CD4-positive, alpha-beta T cell treated with Interferon alpha-2 for 1 hour (primary cell): ENCODE measurements around the gene FCN2.
"Not testable (repeated sequence)": the region's sequence is repeated elsewhere in the genome, so short reads cannot be mapped to it uniquely, and the experiment has no call there.

Experiments
- DNase-seq, 2 donors: peaks; one replicate each; pipeline ENCODE4 v3.0.0-alpha.2; 2020 to 2022

The FCN2 gene

GRCh38 chr9:134847752-134848432 is 32.7 kb upstream of the FCN2 start:
- DNase-seq: no peak

DNA sequence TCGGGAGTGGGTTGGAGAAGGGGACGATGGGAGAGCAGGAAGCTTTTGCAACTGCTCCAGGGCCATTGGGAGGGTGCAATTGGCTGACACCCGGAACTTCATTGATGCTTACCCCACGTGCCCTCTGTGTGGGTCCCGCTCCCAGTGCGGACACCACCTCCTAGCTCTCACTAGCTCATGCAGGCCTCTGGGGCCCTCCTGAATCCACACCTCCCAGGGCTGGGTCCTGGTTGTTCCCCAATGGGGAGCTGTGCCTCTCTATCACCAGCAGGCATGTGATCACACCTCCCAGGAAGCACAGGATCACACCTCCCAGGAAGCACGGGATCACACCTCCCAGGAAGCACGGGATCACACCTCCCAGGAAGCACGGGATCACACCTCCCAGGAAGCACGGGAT is 32.1 kb upstream of the FCN2 start:
- no peak for DNase-seq

DNA sequence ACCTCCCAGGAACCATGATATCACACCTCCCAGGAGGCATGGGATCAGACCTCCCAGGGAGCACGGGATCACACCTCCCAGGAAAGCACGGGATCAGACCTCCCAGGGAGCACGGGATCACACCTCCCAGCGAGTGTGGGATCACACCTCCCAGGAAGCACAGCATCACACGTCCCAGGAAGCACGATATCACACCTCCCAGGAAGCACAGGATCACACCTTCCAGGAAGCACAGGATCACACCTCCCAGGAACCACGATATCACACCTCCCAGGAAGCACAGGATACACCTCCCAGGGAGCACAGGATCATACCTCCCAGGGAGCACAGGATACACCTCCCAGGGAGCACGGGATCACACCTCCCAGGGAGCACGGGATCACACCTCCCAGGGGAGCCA is 30.0 kb upstream of the FCN2 start:
- DNase-seq: no peak

DNA sequence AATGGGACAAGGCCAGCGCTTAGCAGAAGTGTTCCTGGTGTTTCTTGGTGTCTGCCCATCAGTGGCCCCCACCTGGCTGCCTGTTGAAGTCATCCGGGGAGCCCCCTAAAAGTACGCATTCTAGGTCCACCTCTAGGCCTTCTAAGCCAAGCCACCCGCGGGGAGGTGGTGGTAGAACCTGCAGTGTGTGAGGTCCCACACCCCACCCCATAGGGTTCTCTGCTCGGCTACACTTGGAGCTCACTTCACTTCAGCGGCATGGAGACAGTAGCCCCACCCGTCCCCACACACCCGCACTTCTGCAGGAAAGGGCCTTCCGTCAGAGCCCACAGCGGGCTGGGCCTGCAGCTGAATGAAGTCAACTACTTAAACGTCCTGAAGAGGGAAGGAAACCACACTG is 29.6 kb upstream of the FCN2 start:
- DNase-seq: no peak

GRCh38 chr9:134852906-134853654 is 27.5 kb upstream of the FCN2 start:
- DNase-seq: no peak

- no peak for DNase-seq
Measured at GRCh38 chr9:134853893-134854292, 26.7 kb upstream of the FCN2 start.

- DNase-seq: no peak
Measured at GRCh38 chr9:134854541-134854981, 26.0 kb upstream of the FCN2 start.

GRCh38 chr9:134855231-134855899 is 25.2 kb upstream of the FCN2 start:
- DNase-seq: no peak

- DNase-seq: no peak
Measured at GRCh38 chr9:134855900-134856377, 24.7 kb upstream of the FCN2 start.

- not testable (repeated sequence) for DNase-seq
Measured at GRCh38 chr9:134857451-134857850, 23.2 kb upstream of the FCN2 start.

DNA sequence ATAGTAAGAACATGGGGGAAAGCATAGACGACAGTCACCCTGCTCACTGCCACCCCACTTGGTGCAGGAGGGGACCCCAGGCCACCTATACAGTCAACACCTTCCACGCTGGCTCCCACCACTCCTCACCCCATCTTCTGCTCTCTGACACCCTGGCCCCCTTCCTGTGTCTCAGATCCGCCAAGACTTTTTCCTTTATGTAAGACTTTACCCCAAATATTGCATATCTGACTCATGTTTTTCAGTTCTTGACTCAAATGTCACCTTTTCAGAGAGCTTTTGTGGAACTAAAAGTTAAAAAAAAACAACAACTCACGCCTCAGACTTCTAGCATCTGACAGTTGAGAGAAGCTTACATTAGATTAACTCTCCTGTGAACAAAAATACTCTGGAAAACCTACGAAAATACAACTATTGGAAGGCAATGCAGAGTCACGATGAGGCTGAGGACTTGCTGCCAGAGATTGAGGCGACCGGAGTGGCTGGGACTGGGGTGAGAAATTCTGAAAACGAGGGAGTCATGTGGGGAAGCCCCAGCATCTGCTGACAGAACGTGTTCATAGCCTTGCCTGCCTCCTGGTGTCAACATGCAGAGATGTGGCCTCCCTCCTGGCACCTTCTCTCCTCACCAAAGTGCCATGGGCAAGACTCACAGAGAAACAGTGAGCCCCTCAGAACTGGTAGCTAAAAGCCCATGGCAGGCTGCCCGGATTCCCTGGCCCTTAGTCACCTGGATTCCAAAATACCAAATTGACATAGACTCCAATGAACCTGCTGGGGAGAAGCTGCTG is 22.4 kb upstream of the FCN2 start:
- DNase-seq: no peak

GRCh38 chr9:134860510-134860909 is 20.1 kb upstream of the FCN2 start:
- no peak for DNase-seq

- no peak for DNase-seq
Measured at GRCh38 chr9:134861595-134862334, 18.8 kb upstream of the FCN2 start.

DNA sequence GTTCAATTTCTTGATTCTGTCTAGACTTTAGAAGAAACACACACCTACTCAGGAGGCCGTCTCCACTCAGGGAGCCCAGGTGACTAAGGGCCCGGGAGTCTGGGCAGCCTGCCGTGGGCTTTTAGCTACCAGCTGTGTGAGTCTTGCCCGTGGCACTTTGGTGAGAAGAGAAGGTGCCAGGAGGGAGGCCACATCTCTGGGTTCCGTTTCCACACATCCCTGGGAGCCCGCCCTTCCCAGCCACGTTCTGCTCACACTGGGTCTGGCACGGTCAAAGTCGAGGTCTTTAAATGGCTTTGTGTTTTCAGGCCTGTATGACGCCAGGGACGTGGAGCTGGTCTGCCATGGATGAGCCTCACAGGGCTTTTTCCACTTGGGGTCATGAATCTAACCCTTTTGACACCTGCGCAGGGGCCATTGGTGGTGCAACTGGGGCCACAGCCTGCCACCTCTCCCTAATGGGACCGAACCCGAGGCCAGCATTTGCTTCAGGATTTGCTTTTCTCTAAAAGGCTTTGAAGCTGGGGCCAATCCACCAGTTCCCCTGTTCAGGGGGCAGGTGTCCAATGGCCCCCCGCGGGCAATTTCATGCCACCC is 17.2 kb upstream of the FCN2 start:
- DNase-seq: no peak

DNA sequence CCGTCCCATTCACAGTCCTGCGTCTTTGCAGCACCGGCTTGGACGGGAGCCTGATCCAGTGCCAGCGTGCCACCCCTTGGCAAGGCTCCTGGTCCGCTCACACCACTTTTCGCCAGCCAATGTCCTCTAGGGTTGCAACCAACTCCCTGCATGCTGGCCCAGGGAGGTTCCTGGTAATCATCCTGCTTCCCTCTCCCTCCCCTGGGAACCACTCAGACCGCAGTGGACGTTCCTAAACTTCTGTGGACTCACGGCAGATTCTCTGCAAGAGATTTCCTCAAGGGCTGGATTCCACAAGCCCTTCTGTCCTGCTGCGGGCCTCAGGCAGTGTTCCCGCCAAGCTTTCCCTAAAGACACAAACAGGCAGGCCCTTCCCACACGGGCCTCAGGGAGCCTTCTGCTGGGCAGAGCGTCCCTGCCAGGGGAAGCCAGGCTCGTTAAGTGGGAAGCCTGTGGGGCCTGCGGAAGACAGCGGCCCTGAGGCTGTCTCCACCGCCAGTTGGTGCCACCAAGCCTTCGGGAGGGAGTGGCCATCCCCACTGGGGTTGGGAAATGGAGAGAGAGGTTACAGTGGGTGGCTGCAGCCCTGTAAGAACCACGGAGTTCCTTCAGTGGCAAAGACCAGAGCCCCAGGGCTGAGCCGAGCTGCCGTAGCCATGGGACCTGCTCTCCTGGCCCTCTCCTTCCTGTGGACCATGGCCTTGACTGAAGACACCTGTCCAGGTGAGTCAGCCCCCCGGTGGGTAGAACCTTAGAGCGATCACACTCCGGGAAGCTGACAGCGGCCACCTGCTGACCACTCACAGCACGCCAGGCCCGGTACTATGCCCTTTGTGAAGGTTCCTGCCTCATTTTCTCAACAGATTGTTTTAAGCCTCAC is 16.4 kb upstream of the FCN2 start:
- no peak for DNase-seq

GRCh38 chr9:134864821-134865190 is 15.8 kb upstream of the FCN2 start:
- no peak for DNase-seq

DNA sequence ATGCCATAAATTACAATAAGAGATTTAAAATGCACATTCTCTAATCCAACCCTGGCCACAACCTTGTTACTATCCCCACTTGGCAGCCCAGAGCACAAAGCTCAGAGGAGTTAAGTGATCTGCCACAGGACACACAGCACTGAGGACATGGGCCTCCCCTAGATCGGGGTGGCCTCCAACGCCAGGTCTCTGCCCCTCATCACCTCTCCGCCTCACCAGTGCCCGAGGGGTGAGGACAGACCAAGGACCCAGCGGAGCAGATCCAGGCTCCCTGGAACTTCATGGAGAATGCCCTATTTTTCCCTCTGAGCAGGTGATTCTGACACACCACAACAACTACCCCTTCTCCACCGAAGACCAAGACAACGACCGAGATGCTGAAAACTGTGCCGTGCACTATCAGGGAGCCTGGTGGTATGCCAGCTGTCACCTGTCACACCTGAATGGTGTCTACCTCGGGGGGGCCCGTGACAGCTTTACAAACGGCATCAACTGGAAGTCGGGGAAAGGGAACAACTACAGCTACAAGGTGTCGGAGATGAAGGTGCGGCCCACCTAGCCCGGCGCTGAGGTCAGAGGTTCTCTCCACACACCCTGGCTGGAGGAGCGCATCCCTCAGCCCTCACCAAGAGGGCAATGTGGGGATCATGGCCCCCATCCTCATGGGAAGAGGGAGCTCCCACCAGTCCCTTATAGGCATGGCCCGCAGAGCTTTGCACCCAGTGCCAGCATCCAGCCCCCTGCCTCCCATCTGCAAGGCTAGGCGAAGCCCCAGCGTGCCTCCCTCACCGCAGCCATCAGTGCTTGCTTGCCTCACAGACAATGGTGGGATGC is 12.5 kb upstream of the FCN2 start:
- DNase-seq: no peak

- DNase-seq: no peak
Measured at GRCh38 chr9:134868751-134869553, 11.7 kb upstream of the FCN2 start.
